Measurements from ENCODE around the gene ACSL5. TPM values are rescaled to one million over a fixed set of nuclear protein-coding genes. Genes with fewer than 3 reads are reported as not detected.

Gene ACSL5
- total and polyA plus RNA-seq, 11 donors: 4.0 to 23.8 (median 7.0) TPM

DNA sequence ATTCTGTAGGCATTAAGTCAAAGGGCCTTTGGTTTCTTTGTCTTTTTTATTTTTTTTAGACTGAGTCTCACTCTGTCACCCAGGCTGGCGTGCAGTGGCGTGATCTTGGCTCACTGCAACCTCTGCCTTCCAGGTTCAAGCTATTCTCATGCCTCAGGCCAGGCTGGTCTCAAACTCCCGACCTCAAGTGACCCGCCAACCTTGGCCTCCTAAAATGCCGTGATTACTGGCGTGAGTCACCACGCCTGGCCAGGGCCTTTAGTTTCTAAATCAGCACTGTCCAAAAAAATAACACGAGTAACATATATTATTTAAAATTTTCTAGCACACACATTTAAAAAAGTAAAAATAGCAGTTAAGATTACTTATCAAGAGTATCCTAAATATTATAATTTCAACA, 11.1 kb upstream of the ACSL5 start:
- no peaks in the 10 kb centered on the region for H3K36me3 ChIP-seq
- 29 to 63% (median 34%) methylated on average over 8 of the region's 8 CpGs for WGBS, 4 donors
- intact Hi-C loops (cut with DNase I): no loop called here
- no peaks in the 10 kb centered on the region for H3K9me3 ChIP-seq
- H3K4me1 ChIP-seq: peaks cover 12 to 48% (median 33%) of the 10 kb centered on the region in 12 donors
- no peak for TF ChIP-seq POLR2A (IDR thresholded peaks at IDR 0.05)
- TF ChIP-seq, protein P1, sequence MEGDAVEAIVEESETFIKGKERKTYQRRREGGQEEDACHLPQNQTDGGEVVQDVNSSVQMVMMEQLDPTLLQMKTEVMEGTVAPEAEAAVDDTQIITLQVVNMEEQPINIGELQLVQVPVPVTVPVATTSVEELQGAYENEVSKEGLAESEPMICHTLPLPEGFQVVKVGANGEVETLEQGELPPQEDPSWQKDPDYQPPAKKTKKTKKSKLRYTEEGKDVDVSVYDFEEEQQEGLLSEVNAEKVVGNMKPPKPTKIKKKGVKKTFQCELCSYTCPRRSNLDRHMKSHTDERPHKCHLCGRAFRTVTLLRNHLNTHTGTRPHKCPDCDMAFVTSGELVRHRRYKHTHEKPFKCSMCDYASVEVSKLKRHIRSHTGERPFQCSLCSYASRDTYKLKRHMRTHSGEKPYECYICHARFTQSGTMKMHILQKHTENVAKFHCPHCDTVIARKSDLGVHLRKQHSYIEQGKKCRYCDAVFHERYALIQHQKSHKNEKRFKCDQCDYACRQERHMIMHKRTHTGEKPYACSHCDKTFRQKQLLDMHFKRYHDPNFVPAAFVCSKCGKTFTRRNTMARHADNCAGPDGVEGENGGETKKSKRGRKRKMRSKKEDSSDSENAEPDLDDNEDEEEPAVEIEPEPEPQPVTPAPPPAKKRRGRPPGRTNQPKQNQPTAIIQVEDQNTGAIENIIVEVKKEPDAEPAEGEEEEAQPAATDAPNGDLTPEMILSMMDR (IDR thresholded peaks at IDR 0.05): no peak
- H3K4me3 ChIP-seq: no peak overlapping the region
- DNase-seq: peak; percentile 41 to 78 (median 65)
- peak overlapping the region; percentile 19 to 86 (median 74) for H3K27ac ChIP-seq
- no peaks in the 10 kb centered on the region for H3K27me3 ChIP-seq
- ATAC-seq: peak; percentile 44 to 65 (median 60)

DNA sequence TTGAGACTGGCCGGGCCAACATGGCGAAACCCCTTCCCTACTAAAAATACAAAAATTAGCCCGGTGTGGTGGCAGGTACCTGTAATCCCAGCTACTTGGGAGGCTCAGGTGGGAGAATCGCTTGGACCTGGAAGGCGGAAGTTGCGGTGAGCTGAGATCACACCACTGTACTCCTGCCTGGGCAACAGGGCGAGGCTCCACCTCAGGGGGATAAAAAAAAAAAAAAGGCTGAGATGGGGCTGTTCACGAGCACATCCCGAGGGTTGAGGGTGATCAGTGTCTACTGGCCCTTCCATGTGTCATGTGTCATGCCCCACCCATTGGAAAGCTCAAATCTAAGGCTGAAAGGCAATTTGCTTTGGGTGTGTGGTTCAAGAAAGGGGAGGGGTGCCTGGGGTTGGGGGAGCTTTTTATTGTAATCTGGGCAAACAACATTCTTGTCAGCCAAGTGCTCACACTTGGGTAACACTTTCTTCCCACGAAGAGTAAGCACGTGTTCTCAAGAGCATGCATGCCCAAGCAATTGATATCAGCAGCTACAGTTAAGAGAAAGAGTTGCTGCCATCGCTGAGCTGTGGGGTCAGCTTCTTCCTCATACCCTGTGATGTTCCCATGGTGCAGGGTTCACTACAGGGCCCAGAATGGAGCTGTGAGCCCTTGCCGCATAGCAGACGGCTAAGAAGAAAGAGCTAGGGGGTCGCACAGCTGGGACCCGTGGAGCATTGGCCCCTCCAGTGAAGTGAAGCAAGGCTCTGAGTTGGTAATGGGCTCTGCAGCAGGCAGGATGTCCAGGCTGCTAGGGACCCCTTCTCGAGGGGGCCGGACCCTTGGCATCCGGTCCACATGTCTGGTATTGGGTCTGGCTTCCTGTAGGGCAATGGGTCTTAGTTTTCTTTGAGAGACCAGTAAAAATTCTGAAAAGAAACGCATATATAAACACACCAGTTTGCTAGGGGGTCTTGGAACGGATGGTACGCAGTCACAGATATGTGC, 9.9 kb upstream of the ACSL5 start:
- ATAC-seq: no peak
- peak overlapping the region in 8 of 12 donors; percentile 67 to 86 (median 74) for H3K27ac ChIP-seq
- H3K4me1 ChIP-seq: peaks cover 12 to 48% (median 33%) of the 10 kb centered on the region in 12 donors
- H3K4me3 ChIP-seq: no peak overlapping the region
- H3K27me3 ChIP-seq: no peaks in the 10 kb centered on the region
- intact Hi-C loops (cut with DNase I): no loop called here
- no peaks in the 10 kb centered on the region for H3K9me3 ChIP-seq
- TF ChIP-seq, protein P1 (IDR thresholded peaks at IDR 0.05): no peak
- no peak for TF ChIP-seq POLR2A (IDR thresholded peaks at IDR 0.05)
- no peak for DNase-seq
- H3K36me3 ChIP-seq: no peaks in the 10 kb centered on the region
- WGBS, 4 donors: 84 to 86% (median 85%) methylated on average over 22 of the region's 22 CpGs

DNA sequence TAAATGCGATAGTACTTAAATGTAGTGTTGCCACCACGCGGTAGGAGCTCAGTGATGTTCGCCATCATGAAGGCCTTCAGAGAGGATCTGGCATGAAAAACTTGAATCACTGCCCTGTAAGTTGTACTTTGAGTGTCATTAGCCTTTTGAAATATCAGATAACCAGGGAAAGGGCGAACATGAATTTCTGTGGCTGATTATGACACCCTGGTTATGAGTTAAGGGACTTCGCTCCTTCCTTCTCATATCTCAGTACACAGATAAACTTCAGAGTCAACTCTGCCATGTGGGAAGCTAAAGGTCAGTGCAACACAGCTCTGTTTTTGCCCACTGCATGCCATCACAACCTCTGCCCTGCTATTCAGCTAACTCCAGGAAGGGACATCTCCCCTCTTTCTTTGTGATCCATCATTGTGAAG, 8.9 kb upstream of the ACSL5 start:
- ATAC-seq: peak in 2 of 4 donors; percentile 42 to 78
- Histone ChIP-seq H3K27ac (peak overlapping the region in 3 of 12 donors; percentile 34 to 38 (median 36)), H3K4me1 (peaks cover 12 to 42% (median 32%) of the 10 kb centered on the region in 12 donors), H3K36me3 (no peaks in the 10 kb centered on the region), H3K27me3 (no peaks in the 10 kb centered on the region), H3K4me3 (no peak overlapping the region), H3K9me3 (no peaks in the 10 kb centered on the region)
- no peak for DNase-seq
- WGBS, 4 donors: 72 to 87% (median 79%) methylated on average over 6 of the region's 6 CpGs
- intact Hi-C loops (cut with DNase I): no loop called here
- TF ChIP-seq, protein P1 (IDR thresholded peaks at IDR 0.05): no peak
- TF ChIP-seq POLR2A (IDR thresholded peaks at IDR 0.05): no peak

DNA sequence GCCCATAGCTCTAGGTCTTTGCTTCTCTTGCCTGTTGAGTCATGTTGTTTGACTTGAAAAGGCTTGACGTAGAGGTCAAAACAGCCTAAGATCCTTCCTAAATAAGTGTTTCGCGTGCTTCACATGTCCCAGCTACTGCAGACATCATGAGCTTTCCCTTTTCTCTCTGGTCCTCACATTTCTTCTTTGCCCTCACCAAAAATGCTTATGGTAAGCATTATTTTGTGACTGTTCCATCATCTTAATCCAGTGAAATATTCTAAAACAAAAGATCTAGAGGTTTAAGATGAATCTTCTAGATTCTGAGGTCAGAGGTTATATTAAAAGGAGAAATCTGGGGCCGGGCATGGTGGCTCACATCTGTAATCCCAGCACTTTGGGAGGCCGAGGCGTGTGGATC, 8.5 kb upstream of the ACSL5 start:
- WGBS, 4 donors: 87 to 94% (median 93%) methylated on average over 5 to 6 of the region's 6 CpGs
- H3K4me3 ChIP-seq: no peak overlapping the region
- no peaks in the 10 kb centered on the region for H3K36me3 ChIP-seq
- no peaks in the 10 kb centered on the region for H3K9me3 ChIP-seq
- DNase-seq (no peak), ATAC-seq (no peak)
- no peak for TF ChIP-seq POLR2A (IDR thresholded peaks at IDR 0.05)
- TF ChIP-seq, protein P1 (IDR thresholded peaks at IDR 0.05): no peak
- peak overlapping the region in 3 of 12 donors; percentile 26 to 38 (median 34) for H3K27ac ChIP-seq
- intact Hi-C loops (cut with DNase I): no loop called here
- no peaks in the 10 kb centered on the region for H3K27me3 ChIP-seq
- peaks cover 8 to 37% (median 28%) of the 10 kb centered on the region in 12 donors for H3K4me1 ChIP-seq
